ENCODE results near the gene GSE1. TPM values are rescaled to one million over a fixed set of nuclear protein-coding genes. Genes with fewer than 3 reads are reported as not detected.

The GSE1 gene
- total RNA-seq, 6 donors from 2014 or later: 80.2 to 332 (median 90.8) TPM

DNA sequence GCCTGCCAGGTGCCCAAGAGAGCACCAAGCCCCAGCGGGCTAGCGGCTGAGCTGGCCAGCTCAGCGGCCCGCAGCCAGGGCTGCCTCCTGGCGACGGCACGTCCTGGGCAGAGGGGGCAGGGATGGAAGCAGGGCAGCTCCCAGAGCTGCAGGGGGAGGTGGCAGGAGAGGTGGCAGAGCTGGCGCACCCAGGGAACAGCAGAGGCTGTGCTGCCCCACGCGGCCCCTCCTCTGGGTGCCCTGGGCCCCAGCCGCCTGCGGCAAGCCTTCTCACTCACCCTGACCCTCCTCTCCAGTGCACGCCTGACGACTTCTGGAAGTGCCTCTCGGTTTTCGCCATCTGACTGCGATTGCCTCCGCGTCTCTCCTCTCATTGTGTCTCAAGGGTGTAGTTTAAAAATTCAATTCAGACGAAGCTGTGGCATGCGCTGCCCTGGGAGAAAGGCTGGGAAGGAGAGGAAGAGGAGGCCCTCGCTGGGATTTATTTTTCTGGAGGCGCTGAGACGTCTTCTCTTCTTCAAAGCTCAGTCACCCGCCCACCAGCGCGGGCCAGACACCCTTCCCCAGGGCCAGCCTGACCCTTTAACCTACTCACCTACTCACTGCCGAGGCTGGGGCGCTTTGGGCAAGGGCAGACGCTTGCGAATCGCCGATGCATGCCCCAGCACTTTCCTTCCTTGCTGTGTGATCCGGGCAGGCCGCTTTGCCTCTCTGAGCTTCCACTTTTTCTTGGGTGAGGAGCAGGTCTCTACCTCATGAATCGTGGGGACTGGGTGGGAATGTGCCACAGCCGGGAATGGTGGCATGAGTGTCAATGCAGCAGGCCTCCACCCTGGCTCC is 24.9 kb downstream of the GSE1 start:
- H3K9me3 ChIP-seq: no peaks in the 10 kb centered on the region
- H3K36me3 ChIP-seq: peaks cover 3 to 45% (median 24%) of the 10 kb centered on the region in 4 donors
- TF ChIP-seq POLR2A (IDR thresholded peaks at IDR 0.05) (no peak), POLR2AphosphoS5 (IDR thresholded peaks at IDR 0.05) (no peak), EP300 (IDR thresholded peaks at IDR 0.05) (no peak)
- TF ChIP-seq, protein P1, sequence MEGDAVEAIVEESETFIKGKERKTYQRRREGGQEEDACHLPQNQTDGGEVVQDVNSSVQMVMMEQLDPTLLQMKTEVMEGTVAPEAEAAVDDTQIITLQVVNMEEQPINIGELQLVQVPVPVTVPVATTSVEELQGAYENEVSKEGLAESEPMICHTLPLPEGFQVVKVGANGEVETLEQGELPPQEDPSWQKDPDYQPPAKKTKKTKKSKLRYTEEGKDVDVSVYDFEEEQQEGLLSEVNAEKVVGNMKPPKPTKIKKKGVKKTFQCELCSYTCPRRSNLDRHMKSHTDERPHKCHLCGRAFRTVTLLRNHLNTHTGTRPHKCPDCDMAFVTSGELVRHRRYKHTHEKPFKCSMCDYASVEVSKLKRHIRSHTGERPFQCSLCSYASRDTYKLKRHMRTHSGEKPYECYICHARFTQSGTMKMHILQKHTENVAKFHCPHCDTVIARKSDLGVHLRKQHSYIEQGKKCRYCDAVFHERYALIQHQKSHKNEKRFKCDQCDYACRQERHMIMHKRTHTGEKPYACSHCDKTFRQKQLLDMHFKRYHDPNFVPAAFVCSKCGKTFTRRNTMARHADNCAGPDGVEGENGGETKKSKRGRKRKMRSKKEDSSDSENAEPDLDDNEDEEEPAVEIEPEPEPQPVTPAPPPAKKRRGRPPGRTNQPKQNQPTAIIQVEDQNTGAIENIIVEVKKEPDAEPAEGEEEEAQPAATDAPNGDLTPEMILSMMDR (IDR thresholded peaks at IDR 0.05): peak in 2 of 6 experiments; percentile 18 to 35
- H3K4me1 ChIP-seq: peaks cover 14 to 87% (median 35%) of the 10 kb centered on the region in 4 donors
- ATAC-seq (ENCODE audit: low FRiP score in 2 of 2): peak in 1 of 2 donors; percentile 83
- no peaks in the 10 kb centered on the region for H3K27me3 ChIP-seq
- 77% methylated on average over 29 to 33 of the region's 37 CpGs for WGBS, 2 donors
- H3K4me3 ChIP-seq: no peak overlapping the region
- peak overlapping the region in 2 of 4 donors; percentile 12 to 50 for H3K27ac ChIP-seq
- DNase-seq: peak; percentile 85 to 87

DNA sequence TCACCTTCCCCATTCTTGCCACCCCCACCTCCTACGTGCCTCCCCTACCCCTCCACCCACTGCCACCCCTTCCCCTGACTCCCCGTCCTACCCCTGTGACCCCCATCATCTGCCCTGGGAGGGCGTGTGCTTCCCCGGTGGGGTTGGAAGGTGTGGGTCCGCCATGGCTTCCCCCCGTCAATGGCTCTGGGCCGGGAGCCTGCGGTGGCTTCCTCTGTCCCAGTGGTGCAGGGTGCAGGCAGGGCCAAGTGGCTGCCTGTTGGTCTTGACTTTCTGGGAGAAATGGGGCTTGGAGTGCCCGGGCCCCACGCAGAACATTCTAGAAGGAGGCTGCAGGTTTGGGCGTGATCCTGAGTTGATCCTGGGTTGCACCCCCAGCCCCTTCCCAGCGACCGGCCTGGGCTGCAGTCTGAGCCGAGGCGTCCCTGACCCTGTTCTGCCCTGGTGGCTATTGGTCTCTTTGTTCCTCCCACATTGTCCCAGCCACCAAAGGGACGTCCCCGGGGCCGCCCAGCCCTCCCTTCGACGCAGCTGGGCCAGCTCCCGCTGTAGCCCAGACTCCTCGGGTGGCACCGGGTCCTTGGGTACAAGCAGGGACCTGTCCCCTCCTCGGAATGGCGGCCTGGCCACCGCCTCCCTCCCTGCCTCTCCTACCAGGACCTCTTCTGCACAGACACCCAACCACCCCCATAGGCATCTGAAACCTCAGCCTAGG is 25.7 kb downstream of the GSE1 start:
- DNase-seq: peak in 1 of 2 donors; percentile 78
- no peak for ATAC-seq (ENCODE audit: low FRiP score in 2 of 2)
- Histone ChIP-seq H3K4me1 (peaks cover 20 to 90% (median 44%) of the 10 kb centered on the region in 4 donors), H3K36me3 (peaks cover 2 to 42% (median 24%) of the 10 kb centered on the region in 4 donors), H3K27me3 (no peaks in the 10 kb centered on the region), H3K4me3 (no peak overlapping the region), H3K27ac (no peak overlapping the region), H3K9me3 (no peaks in the 10 kb centered on the region)
- no peak for TF ChIP-seq POLR2A (IDR thresholded peaks at IDR 0.05)
- no peak for TF ChIP-seq POLR2AphosphoS5 (IDR thresholded peaks at IDR 0.05)
- TF ChIP-seq EP300 (IDR thresholded peaks at IDR 0.05): no peak
- TF ChIP-seq, protein P1 (IDR thresholded peaks at IDR 0.05): no peak
- 81 to 93% methylated on average over 11 to 22 of the region's 26 CpGs for WGBS, 2 donors

DNA sequence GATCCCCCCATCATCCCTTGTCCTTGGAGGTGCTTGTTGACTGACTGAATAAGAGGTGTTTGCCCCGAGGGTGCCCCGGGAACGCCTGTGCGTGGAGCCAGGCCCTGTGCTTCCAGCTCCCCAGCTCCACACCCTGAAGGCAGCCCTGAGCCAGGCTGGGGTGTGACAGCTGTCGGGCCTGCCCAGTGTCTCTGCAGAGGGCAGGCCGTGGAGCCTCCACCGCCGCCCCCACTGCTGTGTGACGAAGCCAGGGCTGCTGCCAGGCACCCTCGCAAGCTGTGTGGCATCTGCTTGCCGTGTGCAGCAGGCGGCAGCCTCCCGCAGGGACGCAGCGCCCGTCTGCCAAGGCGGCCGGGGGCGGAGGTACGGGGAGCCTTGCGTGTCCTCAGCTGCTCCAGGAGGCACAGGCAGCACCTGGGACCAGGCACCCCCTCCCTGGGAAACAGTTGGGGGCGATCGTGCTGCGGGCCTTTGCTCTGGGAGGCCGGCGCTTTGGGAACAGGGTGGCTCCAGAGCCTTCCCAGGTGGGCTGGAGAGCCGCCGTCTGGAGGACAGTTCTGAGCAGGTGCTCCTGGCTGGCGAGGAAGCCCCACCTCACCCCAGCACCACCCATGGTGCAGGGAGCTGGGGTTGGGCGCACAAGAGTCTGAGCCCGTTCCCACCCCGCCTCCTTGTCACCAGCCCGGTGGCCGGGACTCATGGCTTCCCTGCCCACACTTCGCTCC is 26.6 kb downstream of the GSE1 start:
- Histone ChIP-seq H3K27me3 (no peaks in the 10 kb centered on the region), H3K36me3 (peaks cover 0 to 35% (median 22%) of the 10 kb centered on the region in 4 donors), H3K27ac (no peak overlapping the region), H3K9me3 (no peaks in the 10 kb centered on the region), H3K4me1 (peaks cover 20 to 92% (median 44%) of the 10 kb centered on the region in 4 donors), H3K4me3 (no peak overlapping the region)
- TF ChIP-seq POLR2AphosphoS5 (IDR thresholded peaks at IDR 0.05) (no peak), POLR2A (IDR thresholded peaks at IDR 0.05) (no peak), EP300 (IDR thresholded peaks at IDR 0.05) (no peak)
- TF ChIP-seq, protein P1 (IDR thresholded peaks at IDR 0.05): no peak
- ATAC-seq (ENCODE audit: low FRiP score in 2 of 2) (no peak), DNase-seq (peak in 1 of 2 donors; percentile 83)
- 73% methylated on average over 12 of the region's 35 CpGs; no CpG with 5 or more reads in 1 of the 2 donors for WGBS, 2 donors

DNA sequence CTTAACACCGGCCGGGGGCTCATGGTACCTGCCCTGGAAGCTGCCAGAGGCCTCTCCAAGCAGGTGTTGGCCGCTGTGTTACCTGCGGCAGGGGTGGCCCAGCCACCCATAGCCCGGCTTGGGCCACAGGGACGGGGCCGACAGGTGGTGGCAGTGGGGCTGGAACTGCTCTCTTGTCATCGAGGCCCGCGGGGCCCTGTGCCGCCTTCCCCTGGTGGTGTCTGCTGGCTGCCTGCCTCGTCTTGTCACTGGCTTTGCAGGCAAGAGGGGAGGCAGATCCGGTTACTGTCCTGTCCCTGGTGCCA is 27.1 kb downstream of the GSE1 start:
- TF ChIP-seq EP300 (IDR thresholded peaks at IDR 0.05): no peak
- TF ChIP-seq POLR2A (IDR thresholded peaks at IDR 0.05): no peak
- TF ChIP-seq, protein P1 (IDR thresholded peaks at IDR 0.05): no peak
- TF ChIP-seq POLR2AphosphoS5 (IDR thresholded peaks at IDR 0.05): no peak
- Histone ChIP-seq H3K36me3 (peaks cover 0 to 35% (median 20%) of the 10 kb centered on the region in 4 donors), H3K4me3 (no peak overlapping the region), H3K27me3 (no peaks in the 10 kb centered on the region), H3K27ac (no peak overlapping the region), H3K9me3 (no peaks in the 10 kb centered on the region), H3K4me1 (peaks cover 24 to 93% (median 45%) of the 10 kb centered on the region in 4 donors)
- WGBS, 2 donors: 78% methylated on average over 10 of the region's 13 CpGs; no CpG with 5 or more reads in 1 of the 2 donors
- ATAC-seq (ENCODE audit: low FRiP score in 2 of 2) (no peak), DNase-seq (peak in 1 of 2 donors; percentile 79)
